Neural progenitor cell (in vitro differentiated cells): ENCODE data around the gene FOXO1.

Experiments
- CTCF ChIP-seq: fragments of 200-600 bp; sonication (generic); IDR thresholded peaks from 2 replicates; pipeline ENCODE4 v1.5.1; 2017; ENCODE audit warnings: antibody characterized with exemption, mild to moderate bottlenecking
- EZH2 ChIP-seq: fragments of 200-600 bp; sonication (generic); IDR thresholded peaks from 2 replicates; pipeline ENCODE4 v1.6.1; 2017; ENCODE audit warnings: antibody characterized with exemption, mild to moderate bottlenecking, moderate library complexity
- EZH2phosphoT487 ChIP-seq: fragments of 200-600 bp; sonication (generic); IDR thresholded peaks from 2 replicates; pipeline ENCODE4 v1.6.1; 2017; ENCODE audit warnings: antibody characterized with exemption

- no peak for TF ChIP-seq EZH2phosphoT487
- no peak for TF ChIP-seq CTCF
- no peak for TF ChIP-seq EZH2
These were observed 99.6 kb downstream of the FOXO1 start for GRCh38 chr13:40566811-40567210.
